ENCODE data around the gene GDA.

GDA gene

GRCh38 chr9:72149231-72149975 lies at the start of gene GDA:
GDA (plus strand) TSS chr9:72149440; CDS start chr9:72149560, 120 bp downstream.
- no peak for DNase-seq (ENCODE audit: low spot score)

- no peak for DNase-seq (ENCODE audit: low spot score)
These were observed 46.7 kb upstream of the GDA start for GRCh38 chr9:72102520-72102919.

- no peak for DNase-seq (ENCODE audit: low spot score)
These were observed 36.2 kb upstream of the GDA start for GRCh38 chr9:72113056-72113455.

DNA sequence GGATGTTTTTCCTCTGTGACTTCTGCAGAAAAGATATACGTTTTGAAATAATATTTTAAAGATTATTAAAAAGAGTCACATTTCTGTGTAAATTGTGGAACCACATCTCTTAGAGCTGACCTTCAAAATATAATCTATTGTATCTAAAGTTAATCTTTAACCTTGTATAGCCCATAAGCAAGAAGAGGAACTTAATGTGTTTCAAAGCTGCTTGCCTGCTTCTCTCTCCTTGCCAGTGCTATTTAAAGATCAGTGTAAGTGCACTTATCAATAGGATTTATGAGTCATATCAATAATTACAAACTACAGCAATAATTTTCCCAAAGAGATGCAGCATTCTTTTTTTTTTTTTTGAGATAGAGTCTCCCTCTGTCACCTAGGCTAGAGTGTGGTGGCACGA lies 29.4 kb upstream of the GDA start:
- no peak for DNase-seq (ENCODE audit: low spot score)

- no peak for DNase-seq (ENCODE audit: low spot score)
These were observed 24.3 kb upstream of the GDA start for GRCh38 chr9:72124947-72125346.

DNA sequence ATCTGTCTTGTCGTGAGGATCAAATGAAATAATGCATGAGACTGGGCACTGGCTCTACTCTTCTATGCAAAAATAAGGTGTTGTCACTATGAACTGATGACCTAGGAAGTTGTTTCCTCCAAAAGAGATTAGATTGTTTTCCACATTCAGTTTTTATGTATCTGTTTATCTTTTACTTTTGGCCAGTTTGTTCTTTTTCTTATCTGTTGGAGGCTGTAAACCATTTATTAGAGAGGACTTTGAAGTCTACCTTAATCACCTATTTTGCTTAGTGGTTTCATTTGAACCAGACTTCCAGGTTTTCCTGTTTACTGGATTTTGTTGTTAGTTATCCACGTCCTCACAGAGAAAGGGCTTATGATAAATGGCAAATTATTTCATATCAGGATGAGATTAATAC lies 21.5 kb upstream of the GDA start:
- no peak for DNase-seq (ENCODE audit: low spot score)

DNA sequence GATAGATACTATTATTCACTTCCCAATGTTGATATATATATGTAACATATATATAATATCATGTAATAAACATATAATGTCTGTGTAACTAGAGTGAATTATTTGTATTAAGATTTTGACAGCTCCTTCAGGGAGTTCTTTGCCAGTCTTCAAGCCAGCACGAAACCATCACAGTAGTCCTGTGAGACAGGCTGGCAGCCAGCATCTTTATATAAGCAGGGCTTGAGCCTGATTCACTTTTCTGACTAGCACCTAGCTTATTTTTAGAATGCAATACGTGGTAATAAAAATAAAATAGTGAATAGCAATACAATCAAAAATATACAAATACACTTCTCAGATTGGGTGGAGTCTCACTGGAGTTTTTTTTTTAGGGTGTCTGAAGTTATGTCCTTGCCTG lies 20.7 kb upstream of the GDA start:
- DNase-seq (ENCODE audit: low spot score) = no peak

GRCh38 chr9:72129271-72130156 lies 19.7 kb upstream of the GDA start:
- no peak for DNase-seq (ENCODE audit: low spot score)

DNA sequence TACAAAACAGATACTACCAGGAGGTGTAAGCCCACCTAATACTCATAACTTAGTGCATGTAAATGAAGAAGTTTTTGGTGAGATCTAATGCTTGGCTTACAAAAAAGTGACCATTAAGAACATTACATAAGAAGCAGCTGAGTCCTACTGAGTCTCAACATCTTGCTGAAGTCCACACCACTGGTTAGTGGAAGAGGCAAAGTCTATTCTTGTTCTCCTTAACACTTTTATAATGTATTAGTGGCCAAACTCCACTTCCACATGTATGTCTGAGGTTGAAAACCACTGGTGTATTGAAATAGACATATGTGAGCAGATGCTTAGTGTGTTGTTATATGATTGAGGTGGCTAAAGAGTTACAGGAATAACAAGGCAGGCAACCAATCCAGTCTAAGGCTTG lies 18.9 kb upstream of the GDA start:
- DNase-seq (ENCODE audit: low spot score) = no peak

- DNase-seq (ENCODE audit: low spot score) = no peak
These were observed 18.0 kb upstream of the GDA start for GRCh38 chr9:72131206-72131605.

DNA sequence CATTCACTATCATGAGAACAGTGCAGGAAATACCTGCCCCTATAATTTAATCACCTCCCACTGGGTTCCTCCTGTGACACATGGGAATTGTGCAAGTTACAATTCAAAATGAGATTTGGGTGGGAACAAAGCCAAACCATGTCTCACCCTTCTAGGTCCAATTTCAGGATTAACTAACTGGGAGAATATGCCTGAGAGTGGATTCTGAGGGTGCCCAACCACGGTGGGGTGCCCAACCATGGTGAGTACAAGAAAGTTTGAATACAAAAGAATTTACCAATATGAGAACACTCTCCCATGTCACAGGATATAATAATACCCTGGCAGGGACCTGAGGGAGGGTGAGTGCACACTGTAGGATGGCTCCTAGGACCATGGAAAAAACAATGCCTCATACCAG lies 17.2 kb upstream of the GDA start:
- DNase-seq (ENCODE audit: low spot score) = no peak

DNA sequence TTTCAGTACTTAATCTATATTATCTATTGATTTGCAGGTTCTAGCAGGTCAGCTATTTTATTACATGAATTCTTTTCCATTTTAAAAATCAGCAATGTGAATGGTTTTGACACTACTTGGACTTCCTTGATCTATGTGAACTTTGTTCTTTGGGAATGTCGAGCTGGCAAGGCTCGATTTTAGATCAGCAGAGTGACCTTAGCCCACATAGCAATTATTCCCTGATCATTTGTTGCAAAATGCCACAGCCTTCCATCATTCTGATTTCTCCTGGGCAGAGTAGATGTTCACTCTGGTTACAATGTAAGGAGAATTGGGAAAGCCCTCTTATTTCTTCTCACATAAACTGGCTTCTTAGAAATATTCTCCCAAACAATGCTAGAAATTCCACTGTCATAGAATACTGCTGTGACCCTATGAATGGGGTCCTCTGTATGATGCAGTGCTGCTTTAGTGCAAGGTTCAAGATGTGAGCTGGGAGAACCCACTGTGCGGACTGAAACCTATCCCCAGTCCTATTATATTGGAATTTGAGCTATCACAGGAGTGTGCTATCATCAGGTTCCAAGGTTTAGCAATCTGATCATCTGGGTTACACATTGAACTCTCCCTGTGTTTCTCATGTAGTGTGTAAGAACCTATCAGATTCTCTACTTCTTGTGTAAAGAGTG lies 15.7 kb upstream of the GDA start:
- DNase-seq (ENCODE audit: low spot score) = no peak

GRCh38 chr9:72134801-72135200 lies 14.4 kb upstream of the GDA start:
- no peak for DNase-seq (ENCODE audit: low spot score)

DNA sequence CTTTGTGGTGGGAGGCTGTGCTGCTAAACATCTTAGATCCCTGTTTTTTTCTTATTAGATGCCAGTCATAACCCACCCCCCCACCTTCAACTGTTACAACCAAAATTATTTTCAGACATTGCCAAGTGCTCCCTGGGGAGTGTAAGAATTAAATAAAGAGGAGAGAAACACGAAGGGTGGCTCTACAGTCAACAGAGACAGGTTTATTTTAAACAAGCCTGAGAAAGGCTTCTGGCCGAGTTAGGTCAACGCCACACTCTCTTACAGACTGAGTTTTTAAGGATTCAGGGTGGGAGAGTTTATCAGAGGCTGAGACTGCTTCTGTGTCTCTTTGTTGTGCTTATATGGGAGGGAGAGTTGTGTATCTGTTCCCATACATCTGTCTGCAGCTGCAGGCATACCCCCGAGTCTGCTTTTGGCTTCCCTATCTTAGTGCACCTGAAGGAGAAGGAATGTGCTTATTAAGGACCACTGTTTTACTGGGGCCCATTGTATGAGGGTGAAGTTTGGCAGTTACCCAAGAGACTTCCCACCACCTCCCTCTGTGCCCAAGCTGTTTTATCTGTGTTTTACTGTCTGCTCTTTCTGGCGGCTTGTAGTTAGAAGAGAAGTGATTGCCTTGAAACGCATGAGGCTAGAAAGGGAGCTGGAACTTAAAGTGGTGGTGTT lies 11.4 kb upstream of the GDA start:
- no peak for DNase-seq (ENCODE audit: low spot score)

DNA sequence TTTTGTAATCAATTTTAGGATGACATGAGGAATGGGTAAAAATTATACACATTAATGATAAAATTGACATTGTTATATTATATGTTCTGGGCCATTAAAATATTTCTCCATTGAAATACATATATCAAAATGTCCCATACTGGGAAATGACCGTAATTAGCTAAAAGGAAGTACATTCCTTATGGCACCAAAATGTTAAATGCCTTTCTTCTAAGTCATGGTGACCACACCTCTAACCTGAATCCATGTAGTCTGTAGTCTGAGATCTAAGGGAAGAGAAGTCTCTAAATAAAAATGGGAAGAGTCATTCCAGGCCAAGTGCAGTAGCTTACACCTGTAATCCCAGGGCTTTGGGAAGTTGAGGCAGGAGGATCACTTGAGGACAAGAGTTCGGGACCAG lies 10.0 kb upstream of the GDA start:
- DNase-seq (ENCODE audit: low spot score) = no peak

DNA sequence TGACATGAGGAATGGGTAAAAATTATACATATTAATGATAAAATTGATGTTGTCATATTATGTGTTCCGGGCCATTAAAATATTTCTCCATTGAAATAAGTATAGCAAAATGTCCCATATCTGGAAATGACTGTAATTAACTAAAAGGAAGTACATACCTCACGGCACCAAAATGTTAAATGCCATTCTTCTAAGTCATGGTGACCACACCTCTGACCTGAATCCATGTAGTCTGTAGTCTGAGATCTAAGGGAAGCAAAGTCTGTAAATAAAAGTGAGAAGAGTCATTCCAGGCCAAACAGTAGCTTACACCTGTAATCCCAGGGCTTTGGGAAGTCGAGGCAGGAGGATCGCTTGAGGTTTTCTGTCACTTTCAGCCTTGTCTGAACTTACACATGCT lies 8.7 kb upstream of the GDA start:
- DNase-seq (ENCODE audit: low spot score) = no peak

- no peak for DNase-seq (ENCODE audit: low spot score)
These were observed 7.8 kb upstream of the GDA start for GRCh38 chr9:72141484-72141883.

- DNase-seq (ENCODE audit: low spot score) = no peak
These were observed 4.3 kb upstream of the GDA start for GRCh38 chr9:72144756-72145492.

DNA sequence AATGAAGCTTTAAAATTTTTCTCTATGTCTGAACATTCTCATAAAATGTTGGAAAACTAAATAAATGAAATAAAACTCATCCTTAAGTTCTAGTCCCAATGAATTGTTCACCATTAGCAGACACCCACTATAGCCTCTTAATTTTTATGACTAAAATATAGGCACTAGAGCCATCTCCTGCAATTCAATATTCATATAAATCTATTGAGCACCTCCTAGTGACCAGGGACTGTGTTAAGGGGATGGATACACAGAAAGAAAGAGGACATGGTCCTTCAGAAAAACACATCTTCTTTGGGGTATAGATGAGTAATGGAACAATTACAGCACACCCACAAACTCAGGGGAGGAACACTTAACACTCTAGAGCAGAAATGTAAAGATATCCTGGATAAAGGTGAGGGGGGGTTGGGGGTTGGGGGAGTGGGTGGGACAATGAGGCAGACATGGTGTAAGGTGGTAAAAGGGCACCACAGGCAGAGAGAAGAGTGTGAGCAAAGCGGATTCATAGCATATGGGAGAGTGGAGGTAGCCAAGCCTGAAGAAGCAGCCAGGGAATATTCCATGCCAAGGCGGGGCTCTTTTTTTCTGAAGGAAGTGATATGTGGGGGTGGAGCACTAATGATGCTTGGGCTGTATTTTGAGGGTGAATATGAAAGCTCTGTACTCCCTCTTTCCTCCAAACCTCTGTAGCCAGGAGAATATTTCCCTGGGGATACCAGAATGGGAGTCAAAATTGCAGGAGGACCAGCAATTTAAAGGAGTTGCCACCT lies 3.3 kb upstream of the GDA start:
- no peak for DNase-seq (ENCODE audit: low spot score)

GRCh38 chr9:72147676-72148075 lies 1.6 kb upstream of the GDA start:
- DNase-seq (ENCODE audit: low spot score) = no peak

DNA sequence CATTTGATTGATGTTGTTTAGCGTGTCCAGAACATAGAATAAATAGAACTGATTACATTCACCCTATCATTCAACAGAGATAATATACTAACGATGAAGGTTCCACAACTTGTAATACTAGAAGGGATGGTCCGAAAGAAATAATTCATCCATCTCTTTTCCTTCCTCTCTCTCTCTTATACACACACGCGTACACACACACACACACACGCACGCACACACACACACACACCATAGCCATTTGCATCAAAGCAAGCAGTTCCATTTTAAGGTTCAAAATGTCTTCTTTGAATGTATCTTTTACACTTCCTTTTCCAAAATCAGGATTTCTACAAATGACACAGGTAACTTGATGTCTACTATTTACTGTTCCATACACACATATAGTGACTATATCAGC lies 887 bp downstream of the GDA start:
- DNase-seq (ENCODE audit: low spot score) = no peak
